Measurements from ENCODE around the gene GAD1. TPM values are rescaled to one million over a fixed set of nuclear protein-coding genes. Genes with fewer than 3 reads are reported as not detected.

The GAD1 gene
- polyA plus RNA-seq, 2 of the 4 experiments (the other 2 are of a cell fraction): 0.15 to 0.48 TPM

- 14% methylated on average over 37 of the region's 60 CpGs for WGBS (ENCODE audit: missing lambda C conversion rate)
- H3K4me2 ChIP-seq: peak overlapping the region; percentile 98
- H3K4me1 ChIP-seq: peaks cover 42% of the 10 kb centered on the region
- no peak overlapping the region for H3K27ac ChIP-seq
- ChIA-PET POLR2A (no interaction called here), CTCF (interaction anchor here (1.6 to 2.8 kb wide), 2 partner anchors 448 to 457 kb away, joined by 4 to 10 read pairs; no protein-coding TSS in a partner anchor)
- peak; percentile 3 to 5; a peak in 4 of 6 replicates for ATAC-seq
- H3K9me3 ChIP-seq: no peaks in the 10 kb centered on the region
- TF ChIP-seq USF2 (IDR thresholded peaks at IDR 0.05) (no peak), TFCP2L1 (CRISPR knock-in tag; IDR thresholded peaks at IDR 0.05) (no peak), RARB (CRISPR knock-in tag; IDR thresholded peaks at IDR 0.05) (no peak), ZC3H11A (IDR thresholded peaks at IDR 0.05) (no peak), EP300 (IDR thresholded peaks at IDR 0.05) (no peak), PHF8 (IDR thresholded peaks at IDR 0.05; ENCODE audit: borderline replicate concordance, low read depth) (no peak), CTCF (IDR thresholded peaks at IDR 0.05) (no peak), NFE2L2 (conservative IDR thresholded peaks at IDR 0.05; ENCODE audit: low read length) (no peak), HDAC2 (IDR thresholded peaks at IDR 0.05) (no peak), ATOH8 (CRISPR knock-in tag; IDR thresholded peaks at IDR 0.05; ENCODE audit: low read depth) (no peak), CBX2 (IDR thresholded peaks at IDR 0.05; ENCODE audit: borderline replicate concordance, low read depth) (no peak)
- no peak for DNase-seq (ENCODE audit: low read depth in 1 of 2, low spot score in 1 of 2)
- no peak for FAIRE-seq
- peak overlapping the region; percentile 43 for H3K4me3 ChIP-seq
Observed at GRCh38 chr2:170818036-170818751, 1.5 kb downstream of the GAD1 start.

GRCh38 chr2:170818752-170819470 lies 2.2 kb downstream of the GAD1 start:
- Histone ChIP-seq H3K4me2 (peak overlapping the region; percentile 98), H3K4me1 (peaks cover 43% of the 10 kb centered on the region), H3K27ac (no peak overlapping the region), H3K9me3 (no peaks in the 10 kb centered on the region), H3K4me3 (peak overlapping the region; percentile 43; the same call in 2 of the 3 replicates)
- FAIRE-seq: no peak
- ChIA-PET CTCF (interaction anchor here (0.6 to 2.8 kb wide), 5 partner anchors 11 to 457 kb away, joined by 3 to 10 read pairs (median 4); partner anchors contain the start of gene GORASP2), POLR2A (no interaction called here)
- no peak for ATAC-seq
- no peak for DNase-seq (ENCODE audit: low read depth in 1 of 2, low spot score in 1 of 2)
- WGBS (ENCODE audit: missing lambda C conversion rate): 49% methylated on average over 30 of the region's 30 CpGs
- TF ChIP-seq FOSL2 (IDR thresholded peaks at IDR 0.05): no peak
- no peak for TF ChIP-seq FOSL2 (CRISPR knock-in tag; IDR thresholded peaks at IDR 0.05)
- TF ChIP-seq HEYL (CRISPR knock-in tag; IDR thresholded peaks at IDR 0.05): no peak
- no peak for TF ChIP-seq RNF2 (IDR thresholded peaks at IDR 0.05; ENCODE audit: borderline replicate concordance, low read depth)
- TF ChIP-seq CHD4 (IDR thresholded peaks at IDR 0.05; ENCODE audit: borderline replicate concordance): no peak
- TF ChIP-seq ZSCAN20 (CRISPR knock-in tag; IDR thresholded peaks at IDR 0.05): no peak
- no peak for TF ChIP-seq HDAC2 (IDR thresholded peaks at IDR 0.05)
- TF ChIP-seq HMGXB4 (CRISPR knock-in tag; IDR thresholded peaks at IDR 0.05; ENCODE audit: borderline replicate concordance): no peak
- TF ChIP-seq REST (IDR thresholded peaks at IDR 0.05): no peak
- no peak for TF ChIP-seq CBX2 (IDR thresholded peaks at IDR 0.05; ENCODE audit: borderline replicate concordance, low read depth)
- TF ChIP-seq EHMT2 (IDR thresholded peaks at IDR 0.05; ENCODE audit: low read depth): no peak
- no peak for TF ChIP-seq JUNB (IDR thresholded peaks at IDR 0.05)
- no peak for TF ChIP-seq RARB (CRISPR knock-in tag; IDR thresholded peaks at IDR 0.05)
- TF ChIP-seq RAD21 (conservative IDR thresholded peaks at IDR 0.05 in 1 of 2, IDR thresholded peaks at IDR 0.05 in 1 of 2): no peak
- TF ChIP-seq HES2 (IDR thresholded peaks at IDR 0.05): no peak
- TF ChIP-seq RCOR1 (IDR thresholded peaks at IDR 0.05; ENCODE audit: low read depth, low read length): no peak

Measured in A549 (cell line).